Thoracic aorta (tissue), 2 donors: Measurements from ENCODE around the gene PYM1. TPM values are rescaled to one million over a fixed set of nuclear protein-coding genes. Genes with fewer than 3 reads are reported as not detected.

Experiments used
- ATAC-seq: fragments of 150-250 bp; one replicate; pipeline ENCODE4 v1.8.0; 2017; ENCODE audit warnings: low read depth; ENCODE audit not compliant: insufficient number of reproducible peaks, low FRiP score
- DNase-seq: peaks from one replicate; pipeline ENCODE4 v3.0.0-alpha.2; 2020; ENCODE audit warnings: low spot score
- H3K27ac ChIP-seq, 2 donors: fragments of 200-600 bp; sonication (generic); 1 replicate in 1 of 2; 2 replicates in 1 of 2; pipeline ENCODE4 v1.5.1; 2016; ENCODE audit warnings: mild to moderate bottlenecking in 2 of 2, moderate library complexity in 2 of 2
- H3K27me3 ChIP-seq: fragments of 200-600 bp; sonication (generic); replicated peaks from 2 replicates; pipeline ENCODE4 v1.6.0; 2016; ENCODE audit warnings: mild to moderate bottlenecking; ENCODE audit not compliant: insufficient read depth
- H3K36me3 ChIP-seq: fragments of 200-600 bp; sonication (generic); one replicate; pipeline ENCODE4 v1.5.1; 2016
- H3K4me1 ChIP-seq, 2 donors: fragments of 200-600 bp; sonication (generic); 1 replicate in 1 of 2; 2 replicates in 1 of 2; pipeline versions ENCODE4 v1.5.1 to v1.6.0; 2016; ENCODE audit warnings: low read depth in 2 of 2, mild to moderate bottlenecking in 1 of 2; ENCODE audit not compliant: control insufficient read depth in 1 of 2
- H3K4me3 ChIP-seq: fragments of 200-600 bp; sonication (generic); 2 replicates; pipeline ENCODE4 v1.5.1; 2016; ENCODE audit warnings: mild to moderate bottlenecking
- H3K9me3 ChIP-seq: fragments of 200-600 bp; sonication (generic); 2 replicates; pipeline ENCODE4 v1.5.1; 2016
- total RNA-seq, 2 donors: library from RNA; depleted of rRNA; stranded (reverse); fragments of >200 nt; gene quantifications; one replicate each; pipeline versions ENCODE4 v1.1.0 to v1.2.3, GENCODE V29; 2016
- TF ChIP-seq, protein P1 (sequence below): fragments of 200-600 bp; sonication (generic); IDR thresholded peaks from one replicate; pipeline ENCODE4 v1.5.1; 2019; ENCODE audit warnings: antibody characterized with exemption

Gene PYM1
- total RNA-seq, 2 donors from 2014 or later = 19.0 to 31.6 TPM

DNA sequence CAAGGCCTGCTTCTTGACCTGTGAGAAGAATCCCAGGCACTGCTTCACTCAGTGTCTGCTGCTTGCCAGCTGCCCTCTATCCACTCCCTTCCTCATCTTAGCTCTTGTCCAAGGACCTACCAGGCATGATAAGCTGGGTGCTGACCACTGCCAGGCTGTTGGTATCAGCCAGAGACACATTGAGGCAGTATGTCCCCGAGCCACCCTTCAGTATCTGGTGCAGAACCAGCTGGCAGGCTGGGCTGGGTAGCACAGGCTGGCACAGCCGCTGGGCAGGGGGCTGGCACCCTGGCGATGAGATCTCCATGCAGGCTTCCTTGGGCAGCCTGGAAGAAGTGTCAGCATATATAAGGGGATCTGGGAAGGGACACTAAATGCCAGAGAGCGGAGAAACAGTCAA lies 27.6 kb upstream of the PYM1 start:
- no peak overlapping the region for H3K4me3 ChIP-seq
- H3K9me3 ChIP-seq = no peaks in the 10 kb centered on the region
- no peak for ATAC-seq
- H3K27ac ChIP-seq = no peak overlapping the region
- H3K4me1 ChIP-seq = no peaks in the 10 kb centered on the region
- no peaks in the 10 kb centered on the region for H3K27me3 ChIP-seq
- H3K36me3 ChIP-seq = peaks cover 14% of the 10 kb centered on the region
- TF ChIP-seq, protein P1, sequence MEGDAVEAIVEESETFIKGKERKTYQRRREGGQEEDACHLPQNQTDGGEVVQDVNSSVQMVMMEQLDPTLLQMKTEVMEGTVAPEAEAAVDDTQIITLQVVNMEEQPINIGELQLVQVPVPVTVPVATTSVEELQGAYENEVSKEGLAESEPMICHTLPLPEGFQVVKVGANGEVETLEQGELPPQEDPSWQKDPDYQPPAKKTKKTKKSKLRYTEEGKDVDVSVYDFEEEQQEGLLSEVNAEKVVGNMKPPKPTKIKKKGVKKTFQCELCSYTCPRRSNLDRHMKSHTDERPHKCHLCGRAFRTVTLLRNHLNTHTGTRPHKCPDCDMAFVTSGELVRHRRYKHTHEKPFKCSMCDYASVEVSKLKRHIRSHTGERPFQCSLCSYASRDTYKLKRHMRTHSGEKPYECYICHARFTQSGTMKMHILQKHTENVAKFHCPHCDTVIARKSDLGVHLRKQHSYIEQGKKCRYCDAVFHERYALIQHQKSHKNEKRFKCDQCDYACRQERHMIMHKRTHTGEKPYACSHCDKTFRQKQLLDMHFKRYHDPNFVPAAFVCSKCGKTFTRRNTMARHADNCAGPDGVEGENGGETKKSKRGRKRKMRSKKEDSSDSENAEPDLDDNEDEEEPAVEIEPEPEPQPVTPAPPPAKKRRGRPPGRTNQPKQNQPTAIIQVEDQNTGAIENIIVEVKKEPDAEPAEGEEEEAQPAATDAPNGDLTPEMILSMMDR = no peak
- DNase-seq = no peak

DNA sequence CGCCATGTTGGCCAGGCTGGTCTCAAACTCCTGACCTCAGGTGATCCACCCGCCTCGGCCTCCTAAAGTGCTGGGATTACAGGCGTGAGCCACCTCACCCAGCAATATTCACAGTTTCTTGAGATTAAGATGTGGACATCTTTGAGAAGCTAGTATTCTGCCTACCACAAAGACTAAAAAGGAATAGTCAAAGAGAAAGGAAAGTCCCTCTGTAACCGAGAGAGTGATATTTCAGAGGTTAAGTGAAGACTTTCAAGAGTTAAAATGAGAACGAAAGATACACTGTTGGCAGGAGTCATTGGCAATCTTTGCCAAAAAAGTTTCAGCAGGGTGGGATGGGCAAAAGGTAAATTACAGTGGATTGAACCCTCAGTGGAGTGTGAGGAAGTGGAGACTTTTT lies 18.9 kb upstream of the PYM1 start:
- Histone ChIP-seq H3K27me3 (no peaks in the 10 kb centered on the region), H3K9me3 (no peaks in the 10 kb centered on the region), H3K4me3 (no peak overlapping the region), H3K36me3 (peaks cover 15% of the 10 kb centered on the region), H3K27ac (no peak overlapping the region), H3K4me1 (no peaks in the 10 kb centered on the region)
- no peak for ATAC-seq
- TF ChIP-seq, protein P1 = no peak
- no peak for DNase-seq

DNA sequence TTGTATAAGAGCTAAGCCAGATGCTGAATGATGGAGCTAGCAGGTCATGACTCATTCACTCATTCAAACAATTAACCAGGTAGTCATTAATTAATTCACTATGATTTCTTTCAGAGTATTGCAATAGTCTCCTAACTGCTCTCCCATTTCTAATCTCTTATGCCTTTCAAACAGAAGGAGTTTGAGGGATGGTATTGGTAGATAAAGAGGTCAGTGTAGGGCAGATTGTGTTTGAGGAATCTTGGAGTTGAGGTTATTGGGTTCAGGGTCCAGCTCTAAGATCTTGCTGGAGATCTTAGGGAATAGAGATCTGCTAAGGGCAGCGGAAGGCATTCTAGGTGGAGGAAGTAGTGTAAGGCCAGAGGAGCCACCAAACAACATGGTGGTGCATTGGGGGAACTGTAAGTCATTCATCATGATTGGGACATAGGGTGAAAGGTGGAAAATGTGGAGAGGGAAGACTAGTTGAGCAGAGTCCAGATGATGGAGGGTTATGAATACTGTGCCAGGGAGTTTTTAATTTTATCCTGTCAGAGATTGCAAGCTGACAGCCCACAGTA lies 15.0 kb upstream of the PYM1 start:
- ATAC-seq = no peak
- TF ChIP-seq, protein P1 = no peak
- DNase-seq = no peak
- H3K9me3 ChIP-seq = no peaks in the 10 kb centered on the region
- H3K27ac ChIP-seq = no peak overlapping the region
- no peaks in the 10 kb centered on the region for H3K27me3 ChIP-seq
- H3K36me3 ChIP-seq = peaks cover 15% of the 10 kb centered on the region
- peaks cover 4 to 10% of the 10 kb centered on the region in 2 donors for H3K4me1 ChIP-seq
- no peak overlapping the region for H3K4me3 ChIP-seq

DNA sequence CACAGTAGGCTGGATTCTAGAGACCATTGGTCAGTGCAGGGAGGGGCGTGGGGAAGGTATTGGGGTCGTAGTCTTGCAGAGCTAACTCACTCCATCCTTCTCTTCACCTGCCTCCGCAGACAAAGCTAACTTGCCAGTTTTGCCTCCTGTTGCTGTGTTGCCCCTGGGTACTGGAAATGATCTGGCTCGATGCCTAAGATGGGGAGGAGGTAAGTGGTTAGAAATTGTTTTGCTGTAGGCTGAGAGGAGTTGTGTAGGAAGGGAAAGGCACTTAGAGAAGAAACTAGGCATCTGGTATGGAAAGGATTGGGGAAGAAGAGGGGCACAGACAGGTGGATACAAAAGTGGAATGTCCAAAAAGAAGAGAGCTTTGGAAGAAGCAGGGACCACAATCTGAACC lies 14.4 kb upstream of the PYM1 start:
- H3K36me3 ChIP-seq = peaks cover 15% of the 10 kb centered on the region
- no peak for ATAC-seq
- TF ChIP-seq, protein P1 = no peak

DNA sequence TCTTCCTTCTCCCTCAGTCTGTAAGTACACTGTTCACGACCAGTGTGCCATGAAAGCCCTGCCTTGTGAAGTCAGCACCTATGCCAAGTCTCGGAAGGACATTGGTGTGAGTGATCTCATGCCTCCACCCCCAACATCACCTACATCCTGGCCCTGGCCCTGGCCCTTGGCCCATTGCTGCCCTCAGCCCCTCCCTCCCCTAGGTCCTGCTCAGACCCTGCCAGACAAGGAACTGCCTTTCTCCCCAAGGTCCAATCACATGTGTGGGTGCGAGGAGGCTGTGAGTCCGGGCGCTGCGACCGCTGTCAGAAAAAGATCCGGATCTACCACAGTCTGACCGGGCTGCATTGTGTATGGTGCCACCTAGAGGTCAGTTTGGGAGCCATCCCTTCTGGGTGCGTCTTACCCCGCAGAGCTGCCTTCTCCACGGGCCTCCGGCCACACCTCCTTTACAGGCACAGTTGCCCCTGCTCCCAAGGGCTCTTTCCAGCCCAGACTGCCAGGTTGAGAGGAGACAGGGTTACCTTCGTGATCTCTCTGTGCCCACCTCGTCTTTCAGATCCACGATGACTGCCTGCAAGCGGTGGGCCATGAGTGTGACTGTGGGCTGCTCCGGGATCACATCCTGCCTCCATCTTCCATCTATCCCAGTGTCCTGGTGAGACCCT lies 12.5 kb upstream of the PYM1 start:
- no peaks in the 10 kb centered on the region for H3K9me3 ChIP-seq
- H3K36me3 ChIP-seq = peaks cover 12% of the 10 kb centered on the region
- H3K27ac ChIP-seq = peak overlapping the region in 1 of 2 donors; percentile 51
- H3K27me3 ChIP-seq = no peaks in the 10 kb centered on the region
- TF ChIP-seq, protein P1 = peak; percentile 88
- peak overlapping the region; percentile 57 for H3K4me3 ChIP-seq
- peak; percentile 85 for ATAC-seq
- peaks cover 4 to 14% of the 10 kb centered on the region in 2 donors for H3K4me1 ChIP-seq
- peak; percentile 60 for DNase-seq

More for the DNA sequence above, 14.4 kb upstream of the PYM1 start:
- no peaks in the 10 kb centered on the region for H3K27me3 ChIP-seq
- H3K4me3 ChIP-seq = no peak overlapping the region
- H3K27ac ChIP-seq = no peak overlapping the region
- no peak for DNase-seq
- H3K4me1 ChIP-seq = peaks cover 4 to 10% of the 10 kb centered on the region in 2 donors
- no peaks in the 10 kb centered on the region for H3K9me3 ChIP-seq
